Thoracic aorta (tissue), 2 donors: Measurements from ENCODE around the gene TSPAN7. TPM values are rescaled to one million over a fixed set of nuclear protein-coding genes. Genes with fewer than 3 reads are reported as not detected.

Experiments used
- ATAC-seq: fragments of 150-250 bp; one replicate; pipeline ENCODE4 v1.8.0; 2017; ENCODE audit warnings: low read depth; ENCODE audit not compliant: insufficient number of reproducible peaks, low FRiP score
- DNase-seq: peaks from one replicate; pipeline ENCODE4 v3.0.0-alpha.2; 2020; ENCODE audit warnings: low spot score
- H3K27ac ChIP-seq, 2 donors: fragments of 200-600 bp; sonication (generic); 1 replicate in 1 of 2; 2 replicates in 1 of 2; pipeline ENCODE4 v1.5.1; 2016; ENCODE audit warnings: mild to moderate bottlenecking in 2 of 2, moderate library complexity in 2 of 2
- H3K27me3 ChIP-seq: fragments of 200-600 bp; sonication (generic); replicated peaks from 2 replicates; pipeline ENCODE4 v1.6.0; 2016; ENCODE audit warnings: mild to moderate bottlenecking; ENCODE audit not compliant: insufficient read depth
- H3K36me3 ChIP-seq: fragments of 200-600 bp; sonication (generic); one replicate; pipeline ENCODE4 v1.5.1; 2016
- H3K4me1 ChIP-seq, 2 donors: fragments of 200-600 bp; sonication (generic); 1 replicate in 1 of 2; 2 replicates in 1 of 2; pipeline versions ENCODE4 v1.5.1 to v1.6.0; 2016; ENCODE audit warnings: low read depth in 2 of 2, mild to moderate bottlenecking in 1 of 2; ENCODE audit not compliant: control insufficient read depth in 1 of 2
- H3K4me3 ChIP-seq: fragments of 200-600 bp; sonication (generic); 2 replicates; pipeline ENCODE4 v1.5.1; 2016; ENCODE audit warnings: mild to moderate bottlenecking
- H3K9me3 ChIP-seq: fragments of 200-600 bp; sonication (generic); 2 replicates; pipeline ENCODE4 v1.5.1; 2016
- CTCF ChIP-seq: fragments of 200-600 bp; sonication (generic); IDR thresholded peaks from one replicate; pipeline ENCODE4 v1.5.1; 2019; ENCODE audit warnings: antibody characterized with exemption
- total RNA-seq, 2 donors: library from RNA; depleted of rRNA; stranded (reverse); fragments of >200 nt; gene quantifications; one replicate each; pipeline versions ENCODE4 v1.1.0 to v1.2.3, GENCODE V29; 2016

Gene TSPAN7
- total RNA-seq, 2 donors from 2014 or later, result 17.7 to 38.4 TPM

GRCh38 chrX:38679695-38680094, 118.4 kb downstream of the TSPAN7 start:
- Histone ChIP-seq H3K27me3 (no peaks in the 10 kb centered on the region), H3K9me3 (no peaks in the 10 kb centered on the region), H3K4me1 (no peaks in the 10 kb centered on the region), H3K36me3 (no peaks in the 10 kb centered on the region), H3K27ac (no peak overlapping the region), H3K4me3 (no peak overlapping the region)
- DNase-seq (no peak), ATAC-seq (no peak)
- TF ChIP-seq CTCF, result no peak

DNA sequence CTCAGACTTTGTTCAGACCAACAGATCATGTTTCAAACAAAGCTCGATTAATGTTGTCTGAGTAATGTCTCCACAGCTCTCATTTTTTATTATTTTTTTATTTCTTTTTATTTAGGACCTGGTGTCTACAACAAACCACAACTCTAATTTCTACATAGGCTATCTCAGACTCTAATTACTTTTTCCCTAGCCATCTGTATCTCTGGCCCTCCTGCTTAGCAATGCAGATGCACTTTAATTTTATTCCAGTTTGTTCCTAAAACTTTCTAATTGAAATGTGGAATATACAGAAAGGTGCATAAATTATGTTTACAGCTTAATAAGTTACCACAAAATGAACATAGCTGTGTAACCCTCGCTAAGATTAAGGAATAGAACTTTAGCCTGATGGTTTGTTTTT, 120.8 kb downstream of the TSPAN7 start:
- DNase-seq (no peak), ATAC-seq (no peak)
- no peak for TF ChIP-seq CTCF
- H3K9me3 ChIP-seq, result no peaks in the 10 kb centered on the region
- no peaks in the 10 kb centered on the region for H3K4me1 ChIP-seq
- no peaks in the 10 kb centered on the region for H3K27me3 ChIP-seq
- H3K36me3 ChIP-seq, result no peaks in the 10 kb centered on the region
- no peak overlapping the region for H3K27ac ChIP-seq
- H3K4me3 ChIP-seq, result no peak overlapping the region

DNA sequence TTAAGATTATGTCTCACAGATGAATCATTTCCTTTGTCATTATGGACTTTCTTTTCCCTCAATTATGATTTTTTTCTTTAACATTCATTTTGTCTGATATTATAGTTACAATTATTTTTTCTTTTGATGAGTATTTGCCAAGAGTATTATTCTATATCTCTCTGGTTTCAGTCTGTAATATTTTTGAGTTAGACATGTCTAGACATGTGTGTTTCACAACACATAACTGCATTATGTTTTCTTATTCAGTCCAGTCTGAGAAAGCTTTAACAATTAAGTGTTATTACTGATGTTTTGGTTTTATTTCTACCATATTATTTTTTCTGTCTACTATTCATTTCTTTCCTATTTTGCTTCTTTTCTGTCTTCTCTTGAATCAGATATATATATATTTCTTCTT, 131.6 kb downstream of the TSPAN7 start:
- ATAC-seq (no peak), DNase-seq (no peak)
- Histone ChIP-seq H3K36me3 (no peaks in the 10 kb centered on the region), H3K9me3 (no peaks in the 10 kb centered on the region), H3K4me3 (no peak overlapping the region), H3K27ac (no peak overlapping the region), H3K27me3 (no peaks in the 10 kb centered on the region), H3K4me1 (no peaks in the 10 kb centered on the region)
- no peak for TF ChIP-seq CTCF

- DNase-seq (no peak), ATAC-seq (no peak)
- H3K27me3 ChIP-seq, result no peaks in the 10 kb centered on the region
- no peak overlapping the region for H3K4me3 ChIP-seq
- no peaks in the 10 kb centered on the region for H3K9me3 ChIP-seq
- H3K27ac ChIP-seq, result no peak overlapping the region
- no peaks in the 10 kb centered on the region for H3K4me1 ChIP-seq
- TF ChIP-seq CTCF, result no peak
- H3K36me3 ChIP-seq, result no peaks in the 10 kb centered on the region
Measured at GRCh38 chrX:38694394-38694793, 133.1 kb downstream of the TSPAN7 start.

DNA sequence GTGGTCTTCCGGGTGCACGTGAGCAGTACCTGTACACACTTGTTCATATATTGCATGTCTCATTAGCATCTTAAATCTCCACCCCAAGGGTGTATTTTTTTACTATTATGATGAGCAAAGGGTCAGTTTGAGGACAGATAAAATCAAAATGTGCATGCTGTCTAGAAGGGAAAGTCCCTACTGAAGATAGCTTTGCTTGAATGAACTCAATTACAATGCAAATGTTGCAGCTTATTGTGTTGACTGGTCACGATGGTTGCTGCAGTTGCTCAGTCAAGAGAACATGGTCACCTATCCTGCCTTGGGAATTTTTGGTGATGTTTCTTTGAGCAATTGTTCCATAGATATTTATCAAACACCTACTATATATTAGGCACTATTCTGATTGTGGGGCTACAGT, 136.1 kb downstream of the TSPAN7 start:
- no peaks in the 10 kb centered on the region for H3K9me3 ChIP-seq
- no peak overlapping the region for H3K4me3 ChIP-seq
- no peak for ATAC-seq
- H3K27me3 ChIP-seq, result no peaks in the 10 kb centered on the region
- no peak for DNase-seq
- no peak overlapping the region for H3K27ac ChIP-seq
- no peaks in the 10 kb centered on the region for H3K4me1 ChIP-seq
- TF ChIP-seq CTCF, result no peak
- H3K36me3 ChIP-seq, result no peaks in the 10 kb centered on the region
